Activated T-helper 1 cell treated with anti-CD3 and anti-CD28 coated beads, Interleukin-12 subunit alpha, Interleukin-12 subunit beta, Interleukin-2, Interleukin-4 antibody, amounts not matched to agents 30 ng/mL and 10 ng/mL and 1 ng/mL, durations not matched to agents 14 hours and 24 hours and 36 hours (primary cell): ENCODE data around the gene ANKRD20A1. TPM values are rescaled to one million over a fixed set of nuclear protein-coding genes. Genes with fewer than 3 reads are reported as not detected.
"Not testable (repeated sequence)": the region's sequence is repeated elsewhere in the genome, so short reads cannot be mapped to it uniquely, and the experiment has no call there.

Experiments used
- DNase-seq: peaks from one replicate; pipeline ENCODE4 v3.0.0; 2021; ENCODE audit warnings: low spot score
- H3K27ac Mint-ChIP-seq: one replicate; pipeline ENCODE4 v1.8.0; 2021; ENCODE audit warnings: mild to moderate bottlenecking, mixed read lengths
- H3K27me3 Mint-ChIP-seq: one replicate; pipeline ENCODE4 v1.8.0; 2022; ENCODE audit warnings: mild to moderate bottlenecking, moderate library complexity, mixed read lengths; ENCODE audit not compliant: insufficient read depth
- H3K36me3 Mint-ChIP-seq: one replicate; pipeline ENCODE4 v1.8.0; 2021; ENCODE audit warnings: low read depth, mixed read lengths
- H3K4me1 Mint-ChIP-seq: one replicate; pipeline ENCODE4 v1.8.0; 2021; ENCODE audit warnings: low read depth, mixed read lengths
- H3K4me3 Mint-ChIP-seq: one replicate; pipeline ENCODE4 v1.8.0; 2021; ENCODE audit warnings: mild to moderate bottlenecking, moderate library complexity, mixed read lengths
- H3K9me3 Mint-ChIP-seq: one replicate; pipeline ENCODE4 v1.8.0; 2021; ENCODE audit warnings: mixed read lengths
- intact Hi-C: fragments of 100-400 bp; cut with micrococcal nuclease; formaldehyde crosslinking; loops from one replicate; pipeline ENCODE4 v1.15.1; 2024
- total RNA-seq: library from RNA; stranded (reverse); gene quantifications from 2 replicates; pipeline ENCODE4 v1.2.3, GENCODE V29; 2022

ANKRD20A1 gene
- 0.59 and 1.9 TPM in 2 replicates for total RNA-seq

- H3K36me3 Mint-ChIP-seq, H3K27ac Mint-ChIP-seq, H3K4me3 Mint-ChIP-seq: not testable (repeated sequence)
Measured at GRCh38 chr9:67858871-67859270, at the start of gene ANKRD20A1. Gene ANKRD20A1, plus strand, starts transcription at chr9:67858931. Its CDS starts 496 bp downstream, at chr9:67859427.

GRCh38 chr9:67832088-67832487, 26.6 kb upstream of the ANKRD20A1 start:
- H3K36me3 Mint-ChIP-seq, H3K27me3 Mint-ChIP-seq, intact Hi-C loops, H3K27ac Mint-ChIP-seq, H3K9me3 Mint-ChIP-seq, H3K4me3 Mint-ChIP-seq, H3K4me1 Mint-ChIP-seq: not testable (repeated sequence)
- DNase-seq = peak; percentile 19

More at GRCh38 chr9:67858871-67859270, at the start of gene ANKRD20A1:
- H3K9me3 Mint-ChIP-seq, DNase-seq, intact Hi-C loops, H3K4me1 Mint-ChIP-seq, H3K27me3 Mint-ChIP-seq: not testable (repeated sequence)
